A549 (cell line): Measurements from ENCODE around the gene TAAR5. TPM values are rescaled to one million over a fixed set of nuclear protein-coding genes. Genes with fewer than 3 reads are reported as not detected.

ENCODE experiments used
- ATAC-seq, 2 experiments: fragments of 200-7000 bp in 1 of 2; fragments of >200 bp in 1 of 2; cut with Nextera tagmentation in 1 of 2; cut with Tn5 transposase in 1 of 2; 3 replicates each; pipeline versions ENCODE4 v1.8.0 to v1.9.1; 2018 to 2020; ENCODE audit warnings: mild to moderate bottlenecking in 1 of 2, moderate library complexity in 1 of 2
- CTCF ChIA-PET: fragments of 300-600 bp; sonication (Branson Sonifier 250); formaldehyde crosslinking; extraction: SDS; loops from one replicate; lab custom pipeline; 2021; ENCODE audit warnings: antibody characterized with exemption, inconsistent platforms; lab: Yijun Ruan, JAX
- POLR2A ChIA-PET: fragments of 350-600 bp; formaldehyde crosslinking; extraction: SDS; loops from one replicate; lab custom pipeline; 2021; ENCODE audit warnings: antibody characterized with exemption, inconsistent platforms; lab: Yijun Ruan, JAX
- DNase-seq, 2 experiments: peaks; one replicate each; pipeline versions ENCODE4 v3.0.0 to v3.0.0-alpha.2; 2011 to 2016; ENCODE audit warnings: low read depth in 1 of 2, low spot score in 1 of 2
- FAIRE-seq: peaks from 2 replicates; lab custom pipeline; 2011; peaks lifted over from hg19 to GRCh38; lab: Jason Lieb, UNC
- H3K27ac ChIP-seq, 2 experiments: fragments of >200 bp; sonication (Bioruptor Twin); formaldehyde crosslinking; 3 replicates each; pipeline ENCODE4 v1.5.1; 2016 to 2017
- H3K4me1 ChIP-seq: fragments of >200 bp; sonication (Bioruptor Twin); formaldehyde crosslinking; 3 replicates; pipeline ENCODE4 v1.6.1; 2016
- H3K4me2 ChIP-seq: fragments of >200 bp; sonication (Bioruptor Twin); formaldehyde crosslinking; 3 replicates; pipeline ENCODE4 v1.6.1; 2016
- H3K4me3 ChIP-seq: fragments of >200 bp; sonication (Bioruptor Twin); formaldehyde crosslinking; 3 replicates; pipeline ENCODE4 v1.5.1; 2016
- H3K9me3 ChIP-seq: fragments of >200 bp; sonication (Bioruptor Twin); formaldehyde crosslinking; 3 replicates; pipeline ENCODE4 v1.6.1; 2016
- ATOH8 ChIP-seq: fragments of 250-450 bp; sonication (Bioruptor Pico); IDR thresholded peaks from 2 replicates; pipeline ENCODE4 v1.5.0; 2020; ENCODE audit warnings: low read depth, mild to moderate bottlenecking, moderate library complexity
- CBX2 ChIP-seq: fragments of 200-600 bp; sonication (generic); IDR thresholded peaks from 2 replicates; pipeline ENCODE4 v1.6.1; 2016; ENCODE audit warnings: low read depth, mild to moderate bottlenecking, borderline replicate concordance
- CHD4 ChIP-seq: fragments of 200-600 bp; sonication (generic); IDR thresholded peaks from 2 replicates; pipeline ENCODE4 v1.6.1; 2016; ENCODE audit warnings: antibody characterized with exemption, mild to moderate bottlenecking, borderline replicate concordance
- EHF ChIP-seq: fragments of 250-450 bp; sonication (Bioruptor Pico); IDR thresholded peaks from 2 replicates; pipeline ENCODE4 v1.5.0; 2020; ENCODE audit warnings: mild to moderate bottlenecking
- EHMT2 ChIP-seq: fragments of 200-600 bp; sonication (generic); IDR thresholded peaks from 2 replicates; pipeline ENCODE4 v1.6.1; 2016; ENCODE audit warnings: antibody characterized with exemption, low read depth, mild to moderate bottlenecking, moderate library complexity
- ELK1 ChIP-seq: fragments of 150-350 bp; IDR thresholded peaks from 2 replicates; pipeline ENCODE4 v1.6.1; 2014; ENCODE audit warnings: low read depth, mild to moderate bottlenecking, low read length
- EP300 ChIP-seq, 2 experiments: fragments of >200 bp; sonication (Bioruptor Twin); formaldehyde crosslinking; IDR thresholded peaks; 2 replicates in 1 of 2; 3 replicates in 1 of 2; pipeline ENCODE4 v1.6.1; 2016 to 2017
- FOSB ChIP-seq: fragments of 250-450 bp; sonication (Bioruptor Pico); IDR thresholded peaks from 2 replicates; pipeline ENCODE4 v1.5.0; 2020; ENCODE audit warnings: mild to moderate bottlenecking, moderate library complexity
- FOSL2 ChIP-seq, 2 experiments: fragments of 450-650 bp in 1 of 2; fragments of >200 bp in 1 of 2; sonication (Bioruptor Twin) in 1 of 2; formaldehyde crosslinking; IDR thresholded peaks; 2 replicates each; pipeline versions ENCODE4 v1.5.0 to v1.6.1; 2016 to 2020; ENCODE audit warnings: mild to moderate bottlenecking in 1 of 2, moderate library complexity in 1 of 2
- FOXS1 ChIP-seq: fragments of 250-450 bp; sonication (Bioruptor Pico); IDR thresholded peaks from 2 replicates; pipeline ENCODE4 v1.5.0; 2020; ENCODE audit warnings: mild to moderate bottlenecking, moderate library complexity
- HDAC2 ChIP-seq: fragments of 200-600 bp; sonication (generic); IDR thresholded peaks from 2 replicates; pipeline ENCODE4 v1.6.1; 2016
- HOXB5 ChIP-seq: fragments of 250-450 bp; sonication (Bioruptor Pico); IDR thresholded peaks from 2 replicates; pipeline ENCODE4 v1.5.0; 2020; ENCODE audit warnings: mild to moderate bottlenecking, moderate library complexity
- MAFK ChIP-seq: fragments of 450-650 bp; IDR thresholded peaks from 2 replicates; pipeline ENCODE4 v1.6.1; 2014; ENCODE audit not compliant: partially characterized antibody
- PBX3 ChIP-seq: IDR thresholded peaks from 2 replicates; pipeline ENCODE4 v1.6.1; 2012
- POLR2AphosphoS2 ChIP-seq: conservative IDR thresholded peaks from 2 replicates; pipeline ENCODE4 v1.6.1; 2012; ENCODE audit warnings: low read length, improper control_type of control experiment, inconsistent platforms
- RARB ChIP-seq: fragments of 250-450 bp; sonication (Bioruptor Pico); IDR thresholded peaks from 2 replicates; pipeline ENCODE4 v1.8.0; 2021; ENCODE audit warnings: mild to moderate bottlenecking, moderate library complexity
- REST ChIP-seq: fragments of 200-600 bp; sonication (generic); IDR thresholded peaks from 2 replicates; pipeline ENCODE4 v1.6.1; 2016; ENCODE audit warnings: antibody characterized with exemption, mild to moderate bottlenecking, moderate library complexity
- RNF2 ChIP-seq: fragments of 200-600 bp; sonication (generic); IDR thresholded peaks from 2 replicates; pipeline ENCODE4 v1.6.1; 2016; ENCODE audit warnings: low read depth, mild to moderate bottlenecking, antibody characterized with exemption, moderate library complexity, borderline replicate concordance
- SREBF2 ChIP-seq: fragments of 450-650 bp; IDR thresholded peaks from 2 replicates; pipeline ENCODE4 v1.6.1; 2014; ENCODE audit warnings: mild to moderate bottlenecking, moderate library complexity
- TFCP2L1 ChIP-seq: fragments of 250-450 bp; sonication (Bioruptor Pico); IDR thresholded peaks from 2 replicates; pipeline ENCODE4 v1.5.0; 2021; ENCODE audit warnings: mild to moderate bottlenecking
- USF2 ChIP-seq: fragments of 450-650 bp; IDR thresholded peaks from 2 replicates; pipeline ENCODE4 v1.6.1; 2014; ENCODE audit warnings: antibody characterized with exemption
- ZFP36 ChIP-seq: fragments of 450-650 bp; IDR thresholded peaks from 2 replicates; pipeline ENCODE4 v1.6.1; 2014; ENCODE audit warnings: borderline replicate concordance; ENCODE audit not compliant: partially characterized antibody
- WGBS: methylation state at CpG from one replicate; pipeline ENCODE4 v1.1.6; 2017; ENCODE audit errors: missing lambda C conversion rate; 5-methylcytosine and 5-hydroxymethylcytosine counted together
- polyA plus RNA-seq, 4 experiments: library from polyadenylated mRNA; depleted of rRNA in 3 of 4; stranded (reverse); fragments of >200 nt; fragmentation: RNase III in 1 of 4; extraction: RNeasy Plus Mini Kit Qiagen cat#74134 plus additional on column Dnase treatment in 1 of 4; gene quantifications; 2 replicates in 3 of 4; 3 replicates in 1 of 4; pipeline ENCODE4 v1.2.3, GENCODE V29; 2011 to 2017

Gene TAAR5
- polyA plus RNA-seq, 2 of the 4 experiments (the other 2 are of a cell fraction) = not detected

GRCh38 chr6:132623106-132623845 is 33.7 kb upstream of the TAAR5 start:
- FAIRE-seq = no peak
- Histone ChIP-seq H3K4me2 (no peak overlapping the region), H3K27ac (no peak overlapping the region), H3K9me3 (peaks cover 4% of the 10 kb centered on the region; the same call in 2 of the 3 replicates), H3K4me1 (no peaks in the 10 kb centered on the region), H3K4me3 (no peak overlapping the region)
- ChIA-PET CTCF (no interaction called here), POLR2A (no interaction called here)
- no peak for ATAC-seq
- DNase-seq = no peak
- 40% methylated on average over 6 of the region's 6 CpGs for WGBS
- no peak for TF ChIP-seq CHD4
- TF ChIP-seq RARB (CRISPR knock-in tag) = no peak
- TF ChIP-seq FOXS1 (CRISPR knock-in tag) = no peak
- TF ChIP-seq FOSL2 (IDR thresholded peaks at IDR 0.05) = no peak
- no peak for TF ChIP-seq FOSL2 (CRISPR knock-in tag; IDR thresholded peaks at IDR 0.05)
- no peak for TF ChIP-seq POLR2AphosphoS2
- TF ChIP-seq RNF2 = no peak
- no peak for TF ChIP-seq FOSB (CRISPR knock-in tag)
- TF ChIP-seq REST = no peak
- no peak for TF ChIP-seq ELK1
- no peak for TF ChIP-seq CBX2
- TF ChIP-seq ZFP36 = no peak
- TF ChIP-seq EHMT2 = no peak
- TF ChIP-seq TFCP2L1 (CRISPR knock-in tag) = no peak

- 39% methylated on average over 1 of the region's 1 CpG for WGBS
- no peak overlapping the region for H3K4me3 ChIP-seq
- TF ChIP-seq HOXB5 (CRISPR knock-in tag) = no peak
- no peak for TF ChIP-seq ATOH8 (CRISPR knock-in tag)
- TF ChIP-seq USF2 = no peak
- no peak for TF ChIP-seq CHD4
- no peak for TF ChIP-seq EP300 (IDR thresholded peaks at IDR 0.05)
- no peak for TF ChIP-seq PBX3
- TF ChIP-seq HDAC2 = no peak
- no peak for TF ChIP-seq EHMT2
- TF ChIP-seq ELK1 = no peak
- no peak for TF ChIP-seq EHF (CRISPR knock-in tag)
- no peak for TF ChIP-seq MAFK
- no peak for TF ChIP-seq SREBF2
- no peak for TF ChIP-seq FOXS1 (CRISPR knock-in tag)
- no peaks in the 10 kb centered on the region for H3K4me1 ChIP-seq
- FAIRE-seq (no peak), DNase-seq (no peak), ATAC-seq (no peak)
- no peak overlapping the region for H3K4me2 ChIP-seq
- no peak overlapping the region for H3K27ac ChIP-seq
- H3K9me3 ChIP-seq = no peaks in the 10 kb centered on the region
- ChIA-PET POLR2A (no interaction called here), CTCF (no interaction called here)
Observed at GRCh38 chr6:132616677-132617076, 27.1 kb upstream of the TAAR5 start.
